GM12873 (cell line): ENCODE data around the gene PDXK.

ENCODE experiments used
- CTCF ChIP-seq: IDR thresholded peaks from 2 replicates; pipeline ENCODE4 v1.5.1; 2012; ENCODE audit warnings: low read depth, mild to moderate bottlenecking, moderate library complexity, low read length, control low read depth; ENCODE audit not compliant: insufficient read depth; ENCODE audit errors: missing control alignments

PDXK gene

GRCh38 chr21:43779660-43780059 is 60.7 kb downstream of the PDXK start:
- TF ChIP-seq CTCF, result no peak

GRCh38 chr21:43781846-43782245 is 62.9 kb downstream of the PDXK start:
- no peak for TF ChIP-seq CTCF

GRCh38 chr21:43782431-43783097 is 63.6 kb downstream of the PDXK start:
- TF ChIP-seq CTCF, result no peak

GRCh38 chr21:43783098-43783700 is 64.3 kb downstream of the PDXK start:
- TF ChIP-seq CTCF, result no peak

GRCh38 chr21:43785134-43785533 is 66.2 kb downstream of the PDXK start:
- TF ChIP-seq CTCF, result no peak

GRCh38 chr21:43786300-43786806 is 67.4 kb downstream of the PDXK start:
- TF ChIP-seq CTCF, result no peak

- no peak for TF ChIP-seq CTCF
Observed at GRCh38 chr21:43786807-43787440, 68.0 kb downstream of the PDXK start.
